Measurements from ENCODE around the gene SLC25A4. TPM values are rescaled to one million over a fixed set of nuclear protein-coding genes. Genes with fewer than 3 reads are reported as not detected.

The SLC25A4 gene
- total RNA-seq, 1 experiment from 2014 or later, result 40.2 TPM

DNA sequence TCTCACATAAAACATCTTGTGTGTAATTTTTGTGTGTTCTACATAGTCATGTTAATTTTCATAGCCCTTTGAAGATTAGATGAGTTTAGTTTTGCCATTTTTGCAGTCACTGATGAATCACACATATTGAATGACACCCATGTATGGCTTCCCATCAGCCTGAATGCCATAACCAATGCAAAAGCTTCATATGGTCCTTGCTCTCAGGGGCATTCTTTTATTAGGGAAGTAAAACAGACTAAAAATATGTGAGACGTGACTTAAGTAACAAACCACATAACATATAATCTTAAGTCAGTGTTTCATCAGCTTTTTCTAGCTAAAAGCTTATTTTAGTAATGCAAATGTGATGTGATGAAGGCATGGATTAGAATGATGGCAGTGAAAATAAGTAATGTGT is 8.2 kb downstream of the SLC25A4 start:
- DNase-seq (ENCODE audit: low spot score), result no peak
- CTCF ChIA-PET, result interaction anchor here (0.5 kb wide), 1 partner anchor 34 kb away, joined by 3 read pairs; no protein-coding TSS in a partner anchor
- Mint-ChIP-seq H3K27ac (no peak overlapping the region), H3K9me3 (no peaks in the 10 kb centered on the region), H3K4me3 (no peak overlapping the region), H3K4me1 (peaks cover 9% of the 10 kb centered on the region), H3K36me3 (peaks cover 18% of the 10 kb centered on the region), H3K27me3 (ENCODE audit: low read depth) (no peaks in the 10 kb centered on the region)
- no peak for TF ChIP-seq GTF2I (CRISPR knock-in tag; conservative IDR thresholded peaks at IDR 0.05)
- TF ChIP-seq TEAD1 (CRISPR knock-in tag; IDR thresholded peaks at IDR 0.05), result no peak
- TF ChIP-seq CREB1 (CRISPR knock-in tag; IDR thresholded peaks at IDR 0.05), result no peak
- TF ChIP-seq, protein P1, sequence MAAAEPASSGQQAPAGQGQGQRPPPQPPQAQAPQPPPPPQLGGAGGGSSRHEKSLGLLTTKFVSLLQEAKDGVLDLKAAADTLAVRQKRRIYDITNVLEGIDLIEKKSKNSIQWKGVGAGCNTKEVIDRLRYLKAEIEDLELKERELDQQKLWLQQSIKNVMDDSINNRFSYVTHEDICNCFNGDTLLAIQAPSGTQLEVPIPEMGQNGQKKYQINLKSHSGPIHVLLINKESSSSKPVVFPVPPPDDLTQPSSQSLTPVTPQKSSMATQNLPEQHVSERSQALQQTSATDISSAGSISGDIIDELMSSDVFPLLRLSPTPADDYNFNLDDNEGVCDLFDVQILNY (CRISPR knock-in tag; IDR thresholded peaks at IDR 0.05), result no peak
- no peak for TF ChIP-seq E2F1 (CRISPR knock-in tag; IDR thresholded peaks at IDR 0.05)
- TF ChIP-seq TEAD4 (CRISPR knock-in tag; IDR thresholded peaks at IDR 0.05), result no peak
- no peak for TF ChIP-seq MXD4 (CRISPR knock-in tag; IDR thresholded peaks at IDR 0.05; ENCODE audit: borderline replicate concordance)
- TF ChIP-seq SOX15 (CRISPR knock-in tag; IDR thresholded peaks at IDR 0.05), result no peak
- TF ChIP-seq ZSCAN18 (CRISPR knock-in tag; IDR thresholded peaks at IDR 0.05), result no peak
- no peak for TF ChIP-seq SMAD4 (CRISPR knock-in tag; IDR thresholded peaks at IDR 0.05)
- no peak for TF ChIP-seq ELF4 (CRISPR knock-in tag; IDR thresholded peaks at IDR 0.05; ENCODE audit: low read depth)
- TF ChIP-seq, protein P2, sequence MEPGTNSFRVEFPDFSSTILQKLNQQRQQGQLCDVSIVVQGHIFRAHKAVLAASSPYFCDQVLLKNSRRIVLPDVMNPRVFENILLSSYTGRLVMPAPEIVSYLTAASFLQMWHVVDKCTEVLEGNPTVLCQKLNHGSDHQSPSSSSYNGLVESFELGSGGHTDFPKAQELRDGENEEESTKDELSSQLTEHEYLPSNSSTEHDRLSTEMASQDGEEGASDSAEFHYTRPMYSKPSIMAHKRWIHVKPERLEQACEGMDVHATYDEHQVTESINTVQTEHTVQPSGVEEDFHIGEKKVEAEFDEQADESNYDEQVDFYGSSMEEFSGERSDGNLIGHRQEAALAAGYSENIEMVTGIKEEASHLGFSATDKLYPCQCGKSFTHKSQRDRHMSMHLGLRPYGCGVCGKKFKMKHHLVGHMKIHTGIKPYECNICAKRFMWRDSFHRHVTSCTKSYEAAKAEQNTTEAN (CRISPR knock-in tag; IDR thresholded peaks at IDR 0.05), result no peak
- POLR2A ChIA-PET, result interaction anchor here (1.3 kb wide), 1 partner anchor 8 kb away, joined by 3 read pairs; the partner anchor contains the start of gene SLC25A4
- ATAC-seq, result no peak

GRCh38 chr4:185165605-185166063 is 22.6 kb downstream of the SLC25A4 start:
- DNase-seq (ENCODE audit: low spot score), result no peak
- Mint-ChIP-seq H3K4me1 (no peaks in the 10 kb centered on the region), H3K9me3 (peaks cover 6% of the 10 kb centered on the region), H3K4me3 (no peak overlapping the region), H3K27me3 (ENCODE audit: low read depth) (no peaks in the 10 kb centered on the region), H3K36me3 (peaks cover 28% of the 10 kb centered on the region), H3K27ac (no peak overlapping the region)
- ChIA-PET CTCF (no interaction called here), POLR2A (no interaction called here)
- TF ChIP-seq ZNF671 (CRISPR knock-in tag; IDR thresholded peaks at IDR 0.05), result no peak
- no peak for ATAC-seq

DNA sequence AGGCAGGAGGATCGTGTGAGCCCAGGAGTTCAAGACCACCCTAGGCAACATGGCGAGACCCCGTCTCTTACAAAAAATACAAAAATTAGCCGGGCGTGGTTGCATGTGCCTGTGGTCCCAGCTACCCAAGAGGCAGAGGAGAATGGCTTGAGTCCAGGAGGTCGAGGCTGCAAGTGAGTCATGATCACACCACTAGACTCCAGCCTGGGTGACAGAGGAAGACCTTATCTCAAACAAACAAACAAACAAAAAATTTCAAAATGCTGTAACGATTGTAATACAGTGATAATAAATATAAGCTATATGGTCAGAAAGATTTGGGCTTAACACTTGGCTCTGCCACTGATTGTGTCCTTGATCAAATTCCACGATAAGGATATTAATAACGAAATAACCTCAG is 24.2 kb downstream of the SLC25A4 start:
- TF ChIP-seq ZNF317 (CRISPR knock-in tag; IDR thresholded peaks at IDR 0.05; ENCODE audit: borderline replicate concordance, low read depth) (no peak), ZNF423 (CRISPR knock-in tag; IDR thresholded peaks at IDR 0.05) (no peak), NFYB (CRISPR knock-in tag; conservative IDR thresholded peaks at IDR 0.05; ENCODE audit: low read depth) (no peak)
- TF ChIP-seq, protein P3, sequence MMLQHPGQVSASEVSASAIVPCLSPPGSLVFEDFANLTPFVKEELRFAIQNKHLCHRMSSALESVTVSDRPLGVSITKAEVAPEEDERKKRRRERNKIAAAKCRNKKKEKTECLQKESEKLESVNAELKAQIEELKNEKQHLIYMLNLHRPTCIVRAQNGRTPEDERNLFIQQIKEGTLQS (CRISPR knock-in tag; conservative IDR thresholded peaks at IDR 0.05), result no peak
- TF ChIP-seq, protein P4, sequence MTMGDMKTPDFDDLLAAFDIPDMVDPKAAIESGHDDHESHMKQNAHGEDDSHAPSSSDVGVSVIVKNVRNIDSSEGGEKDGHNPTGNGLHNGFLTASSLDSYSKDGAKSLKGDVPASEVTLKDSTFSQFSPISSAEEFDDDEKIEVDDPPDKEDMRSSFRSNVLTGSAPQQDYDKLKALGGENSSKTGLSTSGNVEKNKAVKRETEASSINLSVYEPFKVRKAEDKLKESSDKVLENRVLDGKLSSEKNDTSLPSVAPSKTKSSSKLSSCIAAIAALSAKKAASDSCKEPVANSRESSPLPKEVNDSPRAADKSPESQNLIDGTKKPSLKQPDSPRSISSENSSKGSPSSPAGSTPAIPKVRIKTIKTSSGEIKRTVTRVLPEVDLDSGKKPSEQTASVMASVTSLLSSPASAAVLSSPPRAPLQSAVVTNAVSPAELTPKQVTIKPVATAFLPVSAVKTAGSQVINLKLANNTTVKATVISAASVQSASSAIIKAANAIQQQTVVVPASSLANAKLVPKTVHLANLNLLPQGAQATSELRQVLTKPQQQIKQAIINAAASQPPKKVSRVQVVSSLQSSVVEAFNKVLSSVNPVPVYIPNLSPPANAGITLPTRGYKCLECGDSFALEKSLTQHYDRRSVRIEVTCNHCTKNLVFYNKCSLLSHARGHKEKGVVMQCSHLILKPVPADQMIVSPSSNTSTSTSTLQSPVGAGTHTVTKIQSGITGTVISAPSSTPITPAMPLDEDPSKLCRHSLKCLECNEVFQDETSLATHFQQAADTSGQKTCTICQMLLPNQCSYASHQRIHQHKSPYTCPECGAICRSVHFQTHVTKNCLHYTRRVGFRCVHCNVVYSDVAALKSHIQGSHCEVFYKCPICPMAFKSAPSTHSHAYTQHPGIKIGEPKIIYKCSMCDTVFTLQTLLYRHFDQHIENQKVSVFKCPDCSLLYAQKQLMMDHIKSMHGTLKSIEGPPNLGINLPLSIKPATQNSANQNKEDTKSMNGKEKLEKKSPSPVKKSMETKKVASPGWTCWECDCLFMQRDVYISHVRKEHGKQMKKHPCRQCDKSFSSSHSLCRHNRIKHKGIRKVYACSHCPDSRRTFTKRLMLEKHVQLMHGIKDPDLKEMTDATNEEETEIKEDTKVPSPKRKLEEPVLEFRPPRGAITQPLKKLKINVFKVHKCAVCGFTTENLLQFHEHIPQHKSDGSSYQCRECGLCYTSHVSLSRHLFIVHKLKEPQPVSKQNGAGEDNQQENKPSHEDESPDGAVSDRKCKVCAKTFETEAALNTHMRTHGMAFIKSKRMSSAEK (CRISPR knock-in tag; IDR thresholded peaks at IDR 0.05; ENCODE audit: borderline replicate concordance), result no peak
- ChIA-PET POLR2A (no interaction called here), CTCF (no interaction called here)
- ATAC-seq (no peak), DNase-seq (ENCODE audit: low spot score) (no peak)
- no peak overlapping the region for H3K27ac Mint-ChIP-seq
- H3K36me3 Mint-ChIP-seq, result peaks cover 19% of the 10 kb centered on the region
- H3K4me1 Mint-ChIP-seq, result peaks cover 9% of the 10 kb centered on the region
- H3K27me3 Mint-ChIP-seq (ENCODE audit: low read depth), result no peaks in the 10 kb centered on the region
- H3K9me3 Mint-ChIP-seq, result peaks cover 6% of the 10 kb centered on the region
- H3K4me3 Mint-ChIP-seq, result no peak overlapping the region

Measured in WTC11 (cell line).